NB4 (cell line): ENCODE measurements around the gene RINT1.
"Not testable (repeated sequence)": the region's sequence is repeated elsewhere in the genome, so short reads cannot be mapped to it uniquely, and the experiment has no call there.

Experiments
- DNase-seq: peaks from one replicate; pipeline ENCODE4 v3.0.0; 2010; ENCODE audit warnings: low read depth
- H3K4me3 ChIP-seq: one replicate; pipeline ENCODE4 v1.5.1; 2011; ENCODE audit warnings: mild to moderate bottlenecking, low read depth, low read length, moderate library complexity
- CTCF ChIP-seq: IDR thresholded peaks from one replicate; pipeline ENCODE4 v1.5.1; 2012; ENCODE audit warnings: low read depth, low read length
- MAX ChIP-seq: IDR thresholded peaks from 2 replicates; pipeline ENCODE4 v1.6.1; 2011; ENCODE audit warnings: low read depth, low read length
- MYC ChIP-seq: IDR thresholded peaks from 2 replicates; pipeline ENCODE4 v1.6.1; 2011; ENCODE audit warnings: low read depth, low read length
- POLR2A ChIP-seq: IDR thresholded peaks from 2 replicates; pipeline ENCODE4 v1.6.1; 2011; ENCODE audit warnings: mild to moderate bottlenecking; ENCODE audit not compliant: insufficient read length; ENCODE audit errors: extremely low read depth

RINT1 gene

GRCh38 chr7:105519353-105519752 lies 12.6 kb upstream of the RINT1 start:
- no peak for TF ChIP-seq MYC
- no peak for TF ChIP-seq CTCF
- no peak for TF ChIP-seq MAX
- no peak for TF ChIP-seq POLR2A
- peak overlapping the region; percentile 14 for H3K4me3 ChIP-seq
- no peak for DNase-seq

GRCh38 chr7:105520620-105521019 lies 11.4 kb upstream of the RINT1 start:
- DNase-seq, result not testable (repeated sequence)
- peak overlapping the region; percentile 99 for H3K4me3 ChIP-seq

GRCh38 chr7:105521027-105521716 lies 10.8 kb upstream of the RINT1 start:
- TF ChIP-seq POLR2A (no peak), MAX (peak; percentile 97), CTCF (no peak), MYC (peak; percentile 98)
- peak; percentile 85 for DNase-seq
- peak overlapping the region; percentile 99 for H3K4me3 ChIP-seq

GRCh38 chr7:105521717-105522463 lies 10.1 kb upstream of the RINT1 start, which contains the start of gene PUS7:
Gene PUS7, minus strand, starts transcription at chr7:105522271. Its CDS starts 13,759 bp downstream, at chr7:105508512.
- peak; percentile 97 for DNase-seq
- TF ChIP-seq MAX, result peak; percentile 93
- TF ChIP-seq POLR2A, result peak; percentile 98
- peak; percentile 5 for TF ChIP-seq CTCF
- TF ChIP-seq MYC, result peak; percentile 98
- H3K4me3 ChIP-seq, result peak within 1 kb of the TSS; percentile 99

- not testable (repeated sequence) for DNase-seq, H3K4me3 ChIP-seq
Measured at GRCh38 chr7:105524423-105524822, 7.6 kb upstream of the RINT1 start.

GRCh38 chr7:105524840-105525239 lies 7.2 kb upstream of the RINT1 start:
- DNase-seq, result peak; percentile 55
- no peak for TF ChIP-seq MAX
- no peak for TF ChIP-seq CTCF
- TF ChIP-seq MYC, result no peak
- no peak overlapping the region for H3K4me3 ChIP-seq

GRCh38 chr7:105527737-105528136 lies 4.3 kb upstream of the RINT1 start:
- not testable (repeated sequence) for H3K4me3 ChIP-seq, DNase-seq
